ENCODE measurements around the gene NCLN. TPM values are rescaled to one million over a fixed set of nuclear protein-coding genes. Genes with fewer than 3 reads are reported as not detected.
"Not testable (repeated sequence)": the region's sequence is repeated elsewhere in the genome, so short reads cannot be mapped to it uniquely, and the experiment has no call there.

NCLN gene
- total RNA-seq = 44.9 TPM

DNA sequence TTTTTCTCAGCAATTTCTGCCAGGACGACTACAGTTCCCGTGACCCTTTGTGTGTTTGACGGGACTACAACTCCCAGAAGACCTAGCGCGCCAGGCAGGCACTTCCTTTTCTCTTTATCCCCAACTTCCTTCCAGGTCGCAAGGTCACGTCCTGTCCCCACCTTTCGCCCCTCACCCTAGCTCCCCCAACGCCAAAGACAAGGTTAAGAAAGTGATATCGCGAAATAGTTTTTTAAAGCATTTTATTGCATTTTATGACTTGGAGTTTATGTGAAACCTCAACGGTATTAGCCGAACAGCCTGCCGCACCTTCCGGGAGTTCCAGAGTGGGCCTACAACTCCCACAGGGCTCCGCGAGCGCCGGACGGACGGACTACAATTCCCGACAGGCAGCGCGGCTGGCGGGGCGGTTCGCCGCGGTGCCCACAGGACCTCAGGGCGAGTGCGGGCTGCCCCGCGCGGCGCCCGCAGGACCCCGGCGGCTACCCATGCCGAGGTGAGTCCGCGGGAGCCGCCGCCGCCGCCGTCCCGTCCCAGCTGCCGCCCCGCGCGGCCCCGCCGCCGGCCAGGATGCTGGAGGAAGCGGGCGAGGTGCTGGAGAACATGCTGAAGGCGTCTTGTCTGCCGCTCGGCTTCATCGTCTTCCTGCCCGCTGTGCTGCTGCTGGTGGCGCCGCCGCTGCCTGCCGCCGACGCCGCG lies at the start of gene NCLN:
NCLN (plus strand) TSS at position 470 of the 699 bp plus-strand sequence; CDS start at position 571, 101 bp downstream.
- DNase-seq (ENCODE audit: low spot score) = peak; percentile 95

- DNase-seq (ENCODE audit: low spot score) = no peak
These were observed 49.6 kb upstream of the NCLN start, which contains the start of gene GNA15 for GRCh38 chr19:3135961-3136683. Gene GNA15 (plus strand): TSS chr19:3136033. CDS start chr19:3136451, 418 bp downstream.

GRCh38 chr19:3136684-3137055 lies 49.1 kb upstream of the NCLN start:
- no peak for DNase-seq (ENCODE audit: low spot score)

GRCh38 chr19:3137119-3137518 lies 48.6 kb upstream of the NCLN start:
- DNase-seq (ENCODE audit: low spot score) = peak; percentile 36

GRCh38 chr19:3138268-3138667 lies 47.5 kb upstream of the NCLN start:
- DNase-seq (ENCODE audit: low spot score) = no peak

GRCh38 chr19:3140667-3141038 lies 45.1 kb upstream of the NCLN start:
- no peak for DNase-seq (ENCODE audit: low spot score)

GRCh38 chr19:3142292-3142670 lies 43.4 kb upstream of the NCLN start:
- DNase-seq (ENCODE audit: low spot score) = no peak

- no peak for DNase-seq (ENCODE audit: low spot score)
These were observed 42.9 kb upstream of the NCLN start for GRCh38 chr19:3142781-3143337.

DNA sequence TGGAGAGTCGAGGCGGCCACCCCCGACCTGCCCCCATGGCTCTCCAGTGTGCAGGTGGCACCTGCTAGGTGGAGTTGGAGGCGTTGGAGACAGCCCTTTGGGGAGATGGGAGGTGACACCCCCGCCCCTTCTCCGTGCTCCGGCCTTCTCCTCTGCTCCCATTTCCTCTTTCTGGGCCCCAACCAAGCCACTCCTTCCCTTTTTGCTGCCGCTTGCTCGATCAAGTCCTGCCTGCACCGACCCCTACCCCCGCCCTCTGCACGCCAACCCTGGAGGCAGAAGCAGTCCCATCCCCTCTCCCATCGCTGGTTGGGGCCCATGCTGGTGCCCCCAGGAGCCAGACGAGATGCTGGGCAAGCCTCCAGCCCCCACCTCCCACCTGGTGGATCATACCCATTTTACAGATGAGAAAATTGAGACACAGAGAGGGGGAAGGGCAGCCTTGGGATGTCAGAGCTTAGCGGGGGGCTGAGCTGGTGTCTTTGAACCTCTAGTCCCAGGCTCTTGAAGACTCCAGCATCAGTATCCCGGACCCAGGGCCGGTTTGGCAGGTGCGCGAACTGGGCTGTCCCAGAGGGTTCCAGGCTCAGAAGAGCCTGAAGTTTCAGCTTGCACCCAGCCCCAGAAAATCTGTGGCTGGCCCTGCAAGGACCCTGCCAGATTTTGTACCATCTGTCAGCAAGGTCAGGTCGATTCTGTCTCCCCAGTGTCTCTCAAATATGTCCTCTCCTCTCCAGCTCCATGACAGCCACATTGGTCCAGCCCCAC lies 39.6 kb upstream of the NCLN start:
- DNase-seq (ENCODE audit: low spot score) = no peak

- DNase-seq (ENCODE audit: low spot score) = no peak
These were observed 39.0 kb upstream of the NCLN start for GRCh38 chr19:3146677-3147100.

GRCh38 chr19:3148503-3148902 lies 37.2 kb upstream of the NCLN start:
- no peak for DNase-seq (ENCODE audit: low spot score)

GRCh38 chr19:3149089-3149488 lies 36.6 kb upstream of the NCLN start:
- no peak for DNase-seq (ENCODE audit: low spot score)

GRCh38 chr19:3149526-3150505 lies 35.9 kb upstream of the NCLN start:
- no peak for DNase-seq (ENCODE audit: low spot score)

DNA sequence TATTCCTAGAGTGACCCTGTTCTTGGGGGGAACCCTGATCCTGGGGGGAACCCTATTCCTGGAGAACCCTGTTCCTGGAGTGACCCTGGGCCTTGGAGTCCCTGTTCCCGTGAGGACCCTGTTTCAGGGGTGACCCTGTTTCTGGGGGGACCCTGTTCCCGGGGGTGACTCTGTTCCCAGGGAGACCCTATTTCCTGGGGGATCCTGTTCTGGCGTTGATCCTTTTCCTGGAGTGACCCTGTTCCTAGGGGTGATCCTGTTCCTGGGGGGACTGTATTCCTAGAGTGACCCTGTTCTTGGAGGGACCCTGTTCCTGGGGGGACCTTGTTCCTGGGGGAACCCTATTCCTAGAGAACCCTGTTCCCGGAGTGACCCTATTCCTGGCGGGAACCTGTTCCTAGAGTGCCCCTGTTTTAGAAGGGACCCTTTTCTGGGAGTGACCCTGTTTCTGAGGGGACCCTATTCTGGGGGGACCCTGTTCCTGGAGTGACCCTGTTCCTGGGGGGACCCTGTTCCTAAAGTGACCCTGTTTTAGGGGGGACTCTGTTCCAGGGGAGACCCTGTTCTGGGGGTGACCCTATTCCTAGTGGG lies 34.9 kb upstream of the NCLN start:
- DNase-seq (ENCODE audit: low spot score) = no peak

GRCh38 chr19:3151563-3152418 lies 33.9 kb upstream of the NCLN start:
- DNase-seq (ENCODE audit: low spot score) = no peak

GRCh38 chr19:3152419-3152780 lies 33.3 kb upstream of the NCLN start:
- no peak for DNase-seq (ENCODE audit: low spot score)

DNA sequence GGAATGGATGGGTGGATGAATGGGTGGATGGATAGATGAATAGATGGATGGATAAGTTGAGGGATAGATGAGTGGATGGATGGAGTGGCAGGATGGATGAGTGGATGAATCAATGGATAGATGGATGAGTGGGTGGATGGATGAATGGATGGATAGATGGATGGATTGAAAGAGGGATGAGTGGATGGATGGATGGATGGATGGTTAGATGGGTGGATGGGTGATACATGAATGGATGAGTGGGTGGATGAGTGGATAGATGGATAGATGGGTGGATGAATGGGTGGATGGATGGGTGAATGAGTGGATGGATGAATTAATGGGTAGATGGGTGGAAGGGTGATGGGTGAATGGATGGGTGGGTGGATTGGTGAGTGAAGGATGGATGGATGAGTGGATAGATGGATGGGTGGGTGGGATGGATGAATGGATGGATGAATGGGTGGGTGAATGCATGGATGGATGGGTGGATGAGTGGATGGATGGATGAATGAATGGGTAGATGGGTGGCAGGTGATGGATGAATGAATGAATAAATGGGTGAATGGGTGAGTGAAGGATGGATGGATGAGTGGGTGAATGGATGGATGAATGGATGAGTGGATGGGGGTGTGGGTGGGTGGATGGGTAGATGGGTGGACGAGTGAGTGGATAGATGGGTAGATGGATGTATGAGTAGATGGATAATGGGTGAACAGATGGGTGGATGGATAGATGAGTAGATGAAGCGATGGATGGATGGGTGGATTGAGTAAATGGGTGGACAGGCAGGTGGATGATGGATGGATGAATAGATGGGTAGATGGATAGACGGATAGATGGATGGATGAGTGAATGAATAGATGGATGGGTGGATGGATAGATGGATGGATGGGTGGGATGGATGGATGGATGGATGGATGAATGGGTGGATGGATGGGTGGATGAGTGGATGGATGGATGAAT lies 32.2 kb upstream of the NCLN start:
- DNase-seq (ENCODE audit: low spot score) = no peak

DNA sequence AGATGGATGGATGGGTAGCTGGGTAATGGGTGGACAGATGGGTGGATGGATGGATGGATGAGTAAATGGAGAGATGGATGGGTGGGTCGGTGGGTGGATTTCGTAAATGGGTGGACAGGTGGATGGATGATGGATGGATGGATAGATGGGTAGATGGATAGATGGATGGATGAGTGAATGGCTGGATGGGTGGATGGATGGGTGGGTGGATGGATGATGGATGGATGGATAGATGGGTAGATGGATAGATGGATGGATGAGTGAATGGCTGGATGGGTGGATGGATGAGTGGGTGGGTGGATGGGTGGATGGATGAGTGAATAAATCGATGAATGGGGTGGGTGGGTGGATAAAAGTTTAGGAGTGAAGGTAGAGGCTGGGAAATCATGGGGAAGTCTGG lies 31.3 kb upstream of the NCLN start:
- not testable (repeated sequence) for DNase-seq (ENCODE audit: low spot score)

Measured in mucosa of gallbladder (tissue), 1 donor.